ENCODE data around the gene RYR3.
A peak's percentile ranks its signal among the peaks of the same experiment; 100 is the strongest.

The RYR3 gene

GRCh38 chr15:33506781-33507296, 196.1 kb downstream of the RYR3 start:
- DNase-seq (ENCODE audit: low read depth, low spot score), result peak; percentile 13

- DNase-seq (ENCODE audit: low read depth, low spot score), result no peak
These were observed 197.9 kb downstream of the RYR3 start for GRCh38 chr15:33508703-33509102.

GRCh38 chr15:33515121-33515520, 204.4 kb downstream of the RYR3 start:
- no peak for DNase-seq (ENCODE audit: low read depth, low spot score)

GRCh38 chr15:33516563-33516962, 205.8 kb downstream of the RYR3 start:
- no peak for DNase-seq (ENCODE audit: low read depth, low spot score)

- DNase-seq (ENCODE audit: low read depth, low spot score), result no peak
These were observed 207.2 kb downstream of the RYR3 start for GRCh38 chr15:33517944-33518343.

GRCh38 chr15:33518421-33518820, 207.7 kb downstream of the RYR3 start:
- no peak for DNase-seq (ENCODE audit: low read depth, low spot score)

- no peak for DNase-seq (ENCODE audit: low read depth, low spot score)
These were observed 213.5 kb downstream of the RYR3 start for GRCh38 chr15:33524274-33524673.

GRCh38 chr15:33526532-33526931, 215.8 kb downstream of the RYR3 start:
- no peak for DNase-seq (ENCODE audit: low read depth, low spot score)

GRCh38 chr15:33533197-33533596, 222.4 kb downstream of the RYR3 start:
- peak; percentile 6 for DNase-seq (ENCODE audit: low read depth, low spot score)

GRCh38 chr15:33534642-33535041, 223.9 kb downstream of the RYR3 start:
- DNase-seq (ENCODE audit: low read depth, low spot score), result no peak

GRCh38 chr15:33535135-33535534, 224.4 kb downstream of the RYR3 start:
- DNase-seq (ENCODE audit: low read depth, low spot score), result no peak

GRCh38 chr15:33539825-33540573, 229.2 kb downstream of the RYR3 start:
- no peak for DNase-seq (ENCODE audit: low read depth, low spot score)

GRCh38 chr15:33543957-33544356, 233.2 kb downstream of the RYR3 start:
- no peak for DNase-seq (ENCODE audit: low read depth, low spot score)

- no peak for DNase-seq (ENCODE audit: low read depth, low spot score)
These were observed 235.1 kb downstream of the RYR3 start for GRCh38 chr15:33545866-33546265.

- DNase-seq (ENCODE audit: low read depth, low spot score), result peak; percentile 54
These were observed 237.1 kb downstream of the RYR3 start for GRCh38 chr15:33547876-33548275.

- DNase-seq (ENCODE audit: low read depth, low spot score), result no peak
These were observed 241.1 kb downstream of the RYR3 start for GRCh38 chr15:33551860-33552259.

GRCh38 chr15:33553157-33553556, 242.4 kb downstream of the RYR3 start:
- DNase-seq (ENCODE audit: low read depth, low spot score), result no peak

- peak; percentile 50 for DNase-seq (ENCODE audit: low read depth, low spot score)
These were observed 248.6 kb downstream of the RYR3 start for GRCh38 chr15:33559207-33559890.

- DNase-seq (ENCODE audit: low read depth, low spot score), result no peak
These were observed 250.6 kb downstream of the RYR3 start for GRCh38 chr15:33561407-33561806.

- DNase-seq (ENCODE audit: low read depth, low spot score), result no peak
These were observed 251.2 kb downstream of the RYR3 start for GRCh38 chr15:33561967-33562366.

- DNase-seq (ENCODE audit: low read depth, low spot score), result no peak
These were observed 254.3 kb downstream of the RYR3 start for GRCh38 chr15:33565094-33565493.

GRCh38 chr15:33567652-33568051, 256.9 kb downstream of the RYR3 start:
- no peak for DNase-seq (ENCODE audit: low read depth, low spot score)

GRCh38 chr15:33569036-33569435, 258.3 kb downstream of the RYR3 start:
- DNase-seq (ENCODE audit: low read depth, low spot score), result no peak

Data from ELF-1 (cell line).